Fibroblast of lung (primary cell): ENCODE data around the gene DALRD3. TPM values are rescaled to one million over a fixed set of nuclear protein-coding genes. Genes with fewer than 3 reads are reported as not detected.

ENCODE experiments used
- DNase-seq, 2 donors: peaks; one replicate each; pipeline versions ENCODE4 v3.0.0 to v3.0.0-alpha.2; 2010; ENCODE audit warnings: low read depth in 2 of 2
- H2AFZ ChIP-seq: 2 replicates; pipeline ENCODE4 v1.5.1; 2012; ENCODE audit warnings: low read length, control low read depth, inconsistent platforms
- H3K27ac ChIP-seq: 2 replicates; pipeline ENCODE4 v1.5.1; 2011; ENCODE audit warnings: low read length, control low read depth; ENCODE audit not compliant: insufficient read depth
- H3K27me3 ChIP-seq: 2 replicates; pipeline ENCODE4 v1.5.1; 2011; ENCODE audit warnings: mild to moderate bottlenecking, low read length; ENCODE audit not compliant: control insufficient read depth, insufficient read depth
- H3K36me3 ChIP-seq: 2 replicates; pipeline ENCODE4 v1.5.1; 2011; ENCODE audit warnings: low read length; ENCODE audit not compliant: control insufficient read depth, insufficient read depth
- H3K4me1 ChIP-seq: 2 replicates; pipeline ENCODE4 v1.5.1; 2011; ENCODE audit warnings: low read length; ENCODE audit not compliant: control insufficient read depth, insufficient read depth; ENCODE audit errors: extremely low read depth
- H3K4me2 ChIP-seq: 2 replicates; pipeline ENCODE4 v1.5.1; 2011; ENCODE audit warnings: low read length, control low read depth; ENCODE audit not compliant: insufficient read depth; ENCODE audit errors: extremely low read depth
- H3K4me3 ChIP-seq, 4 experiments: fragments of 200-600 bp in 1 of 4; sonication (generic) in 1 of 4; replicated peaks in 1 of 4; 2 replicates each; pipeline ENCODE4 v1.5.1; 2011 to 2016; ENCODE audit warnings: low read length in 4 of 4, low read depth in 3 of 4, mild to moderate bottlenecking in 3 of 4, control low read depth in 2 of 4, inconsistent platforms in 1 of 4, mixed read lengths in 1 of 4; ENCODE audit not compliant: insufficient read depth in 1 of 4; ENCODE audit errors: control extremely low read depth in 1 of 4
- H3K79me2 ChIP-seq: 2 replicates; pipeline ENCODE4 v1.5.1; 2012; ENCODE audit warnings: mild to moderate bottlenecking, low read length, inconsistent platforms; ENCODE audit not compliant: control insufficient read depth, insufficient read depth
- H3K9ac ChIP-seq: 2 replicates; pipeline ENCODE4 v1.5.1; 2011; ENCODE audit warnings: mild to moderate bottlenecking, low read length, control low read depth; ENCODE audit not compliant: insufficient read depth
- H3K9me3 ChIP-seq: 2 replicates; pipeline ENCODE4 v1.5.1; 2012; ENCODE audit warnings: low read depth, low read length; ENCODE audit not compliant: control insufficient read depth, insufficient read depth
- H4K20me1 ChIP-seq: 2 replicates; pipeline ENCODE4 v1.5.1; 2011; ENCODE audit warnings: low read length; ENCODE audit not compliant: control insufficient read depth, insufficient read depth; ENCODE audit errors: extremely low read depth
- EZH2 ChIP-seq: IDR thresholded peaks from 2 replicates; pipeline ENCODE4 v1.5.1; 2012; ENCODE audit warnings: low read length, control low read depth, mild to moderate bottlenecking; ENCODE audit errors: missing control alignments
- polyA plus RNA-seq, 2 donors: library from polyadenylated mRNA; depleted of rRNA in 1 of 2; stranded (reverse) in 1 of 2; unstranded in 1 of 2; fragments of >200 nt; gene quantifications; 2 replicates each; pipeline ENCODE4 v1.2.1, GENCODE V29; 2011 to 2012; ENCODE audit warnings: missing spikeins in 1 of 2
- total RNA-seq: library from RNA; depleted of rRNA; stranded (reverse); fragments of >200 nt; gene quantifications from 2 replicates; pipeline ENCODE4 v1.2.1, GENCODE V29; 2014
- TF ChIP-seq, protein P1 (sequence below), 2 donors: IDR thresholded peaks in 1 of 2; conservative IDR thresholded peaks in 1 of 2; 1 replicate in 1 of 2; 2 replicates in 1 of 2; pipeline ENCODE4 v1.5.1; 2011 to 2012; ENCODE audit warnings: low read length in 2 of 2, control low read depth in 1 of 2, inconsistent platforms in 1 of 2, low read depth in 1 of 2, mild to moderate bottlenecking in 1 of 2

The DALRD3 gene
- total and polyA plus RNA-seq, 2 donors (not counting 1 experiment from before 2014, with no cell fraction given) = 40.2 to 70.2 TPM

DNA sequence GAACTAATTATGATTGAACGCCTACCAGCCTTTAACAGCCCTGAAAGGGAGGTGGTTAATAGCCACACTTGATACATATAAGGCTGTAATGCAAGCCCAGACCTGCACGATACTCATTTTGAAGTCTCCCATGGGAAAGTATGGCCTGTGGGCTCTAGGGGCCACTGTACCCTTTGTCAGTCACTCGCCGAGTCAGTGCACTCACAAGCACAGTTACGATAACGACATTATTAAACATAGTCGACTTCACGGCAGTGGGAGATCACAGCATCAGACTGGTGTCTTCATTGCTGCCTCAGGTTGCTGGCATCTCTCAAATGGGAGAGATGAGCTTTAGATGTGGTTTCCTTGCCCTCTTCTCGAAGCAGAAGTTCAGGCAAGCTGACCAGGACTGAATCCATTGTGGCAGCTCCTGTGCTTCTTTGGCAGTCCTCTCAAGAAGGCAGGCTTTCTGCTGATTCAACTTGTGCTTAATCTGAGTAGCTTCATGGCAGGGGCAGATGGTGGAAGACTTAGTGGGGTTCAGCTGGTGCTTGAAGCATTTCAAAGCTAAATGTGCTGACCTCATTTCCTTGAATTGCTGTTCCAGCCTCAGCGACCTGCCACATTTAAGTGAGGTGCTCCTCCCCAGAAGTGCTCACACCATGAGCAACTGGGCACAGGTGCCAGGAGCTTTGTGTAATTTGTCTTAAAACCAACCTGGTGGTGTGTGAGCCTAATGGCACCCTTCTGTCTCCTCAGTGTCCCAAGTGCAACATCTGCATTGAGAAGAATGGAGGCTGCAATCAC, 44.1 kb downstream of the DALRD3 start:
- no peak for DNase-seq
- Histone ChIP-seq H2AFZ (no peak overlapping the region), H3K79me2 (no peaks in the 10 kb centered on the region), H3K27me3 (no peaks in the 10 kb centered on the region), H3K4me2 (no peak overlapping the region), H3K9me3 (no peaks in the 10 kb centered on the region), H3K9ac (no peak overlapping the region), H4K20me1 (no peaks in the 10 kb centered on the region), H3K4me3 (no peak overlapping the region), H3K27ac (no peak overlapping the region), H3K36me3 (peaks cover 19% of the 10 kb centered on the region), H3K4me1 (no peaks in the 10 kb centered on the region)
- TF ChIP-seq EZH2 = no peak
- TF ChIP-seq, protein P1, sequence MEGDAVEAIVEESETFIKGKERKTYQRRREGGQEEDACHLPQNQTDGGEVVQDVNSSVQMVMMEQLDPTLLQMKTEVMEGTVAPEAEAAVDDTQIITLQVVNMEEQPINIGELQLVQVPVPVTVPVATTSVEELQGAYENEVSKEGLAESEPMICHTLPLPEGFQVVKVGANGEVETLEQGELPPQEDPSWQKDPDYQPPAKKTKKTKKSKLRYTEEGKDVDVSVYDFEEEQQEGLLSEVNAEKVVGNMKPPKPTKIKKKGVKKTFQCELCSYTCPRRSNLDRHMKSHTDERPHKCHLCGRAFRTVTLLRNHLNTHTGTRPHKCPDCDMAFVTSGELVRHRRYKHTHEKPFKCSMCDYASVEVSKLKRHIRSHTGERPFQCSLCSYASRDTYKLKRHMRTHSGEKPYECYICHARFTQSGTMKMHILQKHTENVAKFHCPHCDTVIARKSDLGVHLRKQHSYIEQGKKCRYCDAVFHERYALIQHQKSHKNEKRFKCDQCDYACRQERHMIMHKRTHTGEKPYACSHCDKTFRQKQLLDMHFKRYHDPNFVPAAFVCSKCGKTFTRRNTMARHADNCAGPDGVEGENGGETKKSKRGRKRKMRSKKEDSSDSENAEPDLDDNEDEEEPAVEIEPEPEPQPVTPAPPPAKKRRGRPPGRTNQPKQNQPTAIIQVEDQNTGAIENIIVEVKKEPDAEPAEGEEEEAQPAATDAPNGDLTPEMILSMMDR (conservative IDR thresholded peaks at IDR 0.05 in 1 of 2, IDR thresholded peaks at IDR 0.05 in 1 of 2; ENCODE audit: low read depth in 1 of 2, low read length in 2 of 2) = no peak

DNA sequence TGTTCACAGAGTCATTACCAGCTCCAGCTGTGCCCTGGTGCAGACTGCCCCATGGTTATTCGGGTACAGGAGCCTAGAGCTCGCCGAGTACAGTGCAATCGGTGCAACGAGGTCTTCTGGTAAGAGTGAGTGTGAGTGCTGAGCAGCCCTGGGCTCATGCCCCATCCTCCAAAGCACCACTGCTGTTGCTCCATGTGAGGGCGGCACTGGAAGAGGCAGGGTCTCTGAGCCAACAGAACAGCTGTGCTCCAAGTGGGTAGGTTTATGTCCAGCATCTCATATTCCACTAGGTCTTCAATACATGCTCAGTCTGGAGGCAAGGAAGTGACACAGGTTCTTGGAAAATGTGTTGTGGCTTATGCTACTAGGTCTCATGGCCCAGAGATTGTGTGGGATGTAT, 47.8 kb downstream of the DALRD3 start:
- Histone ChIP-seq H3K9me3 (no peaks in the 10 kb centered on the region), H4K20me1 (no peaks in the 10 kb centered on the region), H3K4me1 (no peaks in the 10 kb centered on the region), H3K79me2 (no peaks in the 10 kb centered on the region), H2AFZ (no peak overlapping the region), H3K36me3 (peaks cover 22% of the 10 kb centered on the region), H3K9ac (no peak overlapping the region), H3K4me2 (no peak overlapping the region), H3K27ac (no peak overlapping the region), H3K27me3 (no peaks in the 10 kb centered on the region), H3K4me3 (no peak overlapping the region)
- DNase-seq = no peak
- TF ChIP-seq, protein P1 (conservative IDR thresholded peaks at IDR 0.05 in 1 of 2, IDR thresholded peaks at IDR 0.05 in 1 of 2; ENCODE audit: low read depth in 1 of 2, low read length in 2 of 2) = no peak
- no peak for TF ChIP-seq EZH2

DNA sequence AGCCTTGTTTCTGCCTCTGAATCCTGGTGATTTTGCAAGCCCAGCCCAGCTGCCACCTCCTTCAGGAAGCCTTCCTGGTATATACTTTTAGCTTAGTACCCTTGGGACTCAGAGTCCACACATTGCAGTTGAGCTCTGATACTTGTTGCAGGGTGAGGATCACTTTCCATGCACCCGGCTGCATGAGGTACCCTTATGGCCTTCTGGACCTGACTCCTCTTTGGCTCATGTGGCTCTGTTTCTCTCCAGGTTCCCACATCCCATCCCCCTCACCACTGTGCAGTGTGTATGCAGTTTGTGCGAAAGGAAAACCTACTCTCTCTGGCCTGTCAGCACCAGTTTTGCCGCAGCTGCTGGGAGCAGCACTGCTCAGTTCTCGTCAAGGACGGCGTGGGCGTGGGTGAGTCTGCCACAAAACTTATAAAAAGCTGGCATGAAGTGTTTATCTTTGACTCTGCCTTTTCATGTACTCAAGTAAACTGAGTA, 51.5 kb downstream of the DALRD3 start:
- no peak for TF ChIP-seq EZH2
- TF ChIP-seq, protein P1 (conservative IDR thresholded peaks at IDR 0.05 in 1 of 2, IDR thresholded peaks at IDR 0.05 in 1 of 2; ENCODE audit: low read depth in 1 of 2, low read length in 2 of 2) = no peak
- H3K4me2 ChIP-seq = no peak overlapping the region
- no peaks in the 10 kb centered on the region for H3K9me3 ChIP-seq
- H2AFZ ChIP-seq = no peak overlapping the region
- no peaks in the 10 kb centered on the region for H4K20me1 ChIP-seq
- DNase-seq = no peak
- no peaks in the 10 kb centered on the region for H3K27me3 ChIP-seq
- H3K4me1 ChIP-seq = no peaks in the 10 kb centered on the region
- no peaks in the 10 kb centered on the region for H3K79me2 ChIP-seq
- no peak overlapping the region for H3K27ac ChIP-seq
- peaks cover 10% of the 10 kb centered on the region for H3K36me3 ChIP-seq
- H3K9ac ChIP-seq = no peak overlapping the region
- H3K4me3 ChIP-seq = no peak overlapping the region
